HUES48 (cell line): Measurements from ENCODE around the gene EIF5A.

Experiments used
- H3K27ac ChIP-seq: one replicate; pipeline ENCODE4 v1.7.0; 2013; ENCODE audit warnings: low read depth, low read length, inconsistent platforms
- H3K27me3 ChIP-seq: 2 replicates; pipeline ENCODE4 v1.6.1; 2013; ENCODE audit warnings: mild to moderate bottlenecking, low read length; ENCODE audit not compliant: control insufficient read depth, insufficient read depth
- H3K36me3 ChIP-seq: 2 replicates; pipeline ENCODE4 v1.6.1; 2013; ENCODE audit warnings: low read length; ENCODE audit not compliant: control insufficient read depth, insufficient read depth
- H3K4me1 ChIP-seq: 2 replicates; pipeline ENCODE4 v1.6.1; 2013; ENCODE audit warnings: mild to moderate bottlenecking, low read length; ENCODE audit not compliant: control insufficient read depth, insufficient read depth
- H3K4me3 ChIP-seq: 2 replicates; pipeline ENCODE4 v1.5.1; 2013; ENCODE audit warnings: mild to moderate bottlenecking, low read depth, low read length
- H3K9ac ChIP-seq: 2 replicates; pipeline ENCODE4 v1.6.1; 2013; ENCODE audit warnings: mild to moderate bottlenecking, low read depth, low read length, moderate library complexity
- H3K9me3 ChIP-seq: 2 replicates; pipeline ENCODE4 v1.6.1; 2013; ENCODE audit warnings: low read length; ENCODE audit not compliant: control insufficient read depth, insufficient read depth

The EIF5A gene

DNA sequence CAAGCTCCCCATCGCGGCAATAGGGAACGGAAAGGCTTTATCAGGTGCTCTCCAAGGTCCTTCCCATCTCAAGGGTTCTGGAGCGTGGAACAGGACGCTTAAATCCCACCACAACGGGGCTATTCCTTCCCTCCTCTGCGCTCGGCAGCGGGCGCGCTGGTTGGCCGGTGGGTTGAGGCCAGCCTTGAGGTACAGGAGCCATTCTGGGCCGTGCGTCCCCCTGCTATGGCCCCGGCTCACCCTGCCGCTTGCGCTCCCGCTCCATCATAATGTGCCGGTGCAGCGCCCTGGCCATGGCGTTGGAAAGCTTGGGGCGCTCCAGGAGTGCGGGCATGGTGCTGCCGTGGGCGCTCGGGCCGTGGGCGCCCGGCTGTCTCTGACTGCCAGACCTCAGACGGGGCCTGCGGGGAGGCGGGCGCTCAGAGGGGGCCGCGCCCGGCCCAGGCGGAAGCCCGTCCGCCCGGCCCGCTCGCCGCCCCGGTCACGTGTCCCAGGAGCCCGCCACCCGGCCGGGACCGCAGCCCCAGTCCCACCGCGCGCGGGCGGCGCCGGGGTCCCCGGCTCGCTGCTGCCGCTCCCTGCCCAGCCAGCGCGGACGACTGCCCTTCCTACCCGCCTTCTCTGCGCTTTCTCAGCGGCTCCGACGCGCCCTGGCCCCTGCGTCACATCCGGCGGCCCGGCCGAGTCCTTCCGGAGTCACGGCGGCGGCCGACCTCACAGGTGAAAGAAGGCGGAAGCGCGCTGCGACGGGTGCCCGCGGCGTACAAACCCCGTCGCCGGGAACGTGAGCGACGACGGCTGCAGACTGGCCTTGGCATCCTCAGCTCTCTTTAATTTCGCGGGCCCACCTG, 7.5 kb downstream of the EIF5A start, which contains the start of gene GPS2:
Gene GPS2, minus strand, starts transcription at position 642 of the 851 bp plus-strand sequence. Its CDS starts 308 bp downstream, at position 334.
- Histone ChIP-seq H3K9ac (peak within 1 kb of the TSS; percentile 66), H3K9me3 (no peaks in the 10 kb centered on the region), H3K27me3 (no peaks in the 10 kb centered on the region), H3K36me3 (peaks cover 73% of the 10 kb centered on the region), H3K27ac (peak within 1 kb of the TSS; percentile 93), H3K4me3 (peak within 1 kb of the TSS; percentile 80), H3K4me1 (peaks cover 6% of the 10 kb centered on the region; the same call in 1 of the 2 replicates)

GRCh38 chr17:7315570-7316235, 8.3 kb downstream of the EIF5A start:
- peaks cover 73% of the 10 kb centered on the region for H3K36me3 ChIP-seq
- H3K27ac ChIP-seq = peak overlapping the region; percentile 93
- H3K4me1 ChIP-seq = 0 out of 2 replicates have a peak, but pooled peaks cover 4% of the 10 kb centered on the region
- H3K9me3 ChIP-seq = no peaks in the 10 kb centered on the region
- peak overlapping the region; percentile 80 for H3K4me3 ChIP-seq
- peak overlapping the region; percentile 66; the same call in 1 of the 2 replicates for H3K9ac ChIP-seq
- H3K27me3 ChIP-seq = no peaks in the 10 kb centered on the region

DNA sequence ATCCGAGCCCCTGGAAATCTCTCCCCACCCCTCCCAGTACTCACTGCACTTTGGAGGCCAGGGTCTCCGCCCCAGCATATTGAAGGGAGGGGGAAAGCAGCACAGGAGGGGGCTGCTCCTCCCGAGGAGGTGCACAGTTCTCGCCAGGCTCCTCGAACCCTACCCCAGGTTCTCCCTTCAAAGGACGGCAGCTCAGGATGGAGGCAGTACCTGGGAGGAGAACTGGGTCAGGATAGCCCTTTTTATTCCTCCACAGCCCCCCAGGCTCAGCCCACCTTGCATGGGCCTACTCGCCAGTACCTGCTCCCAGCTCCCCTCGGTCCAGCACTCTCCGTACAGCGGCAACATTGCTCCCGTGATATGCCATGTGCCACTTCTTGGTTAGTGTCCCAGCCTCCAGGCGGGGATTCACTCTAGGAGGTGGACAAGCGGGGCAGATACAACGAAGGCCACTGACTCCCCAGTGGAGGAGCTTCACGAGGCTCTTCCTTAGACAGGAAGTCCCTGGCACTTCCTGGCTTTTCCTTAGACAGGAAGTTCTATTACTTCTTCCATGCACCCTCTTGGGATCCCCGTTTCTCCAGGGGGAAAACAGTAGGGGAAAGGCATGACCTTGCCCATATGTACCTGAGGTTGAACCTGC, 9.9 kb downstream of the EIF5A start:
- H3K4me3 ChIP-seq = no peak overlapping the region
- H3K9ac ChIP-seq = no peak overlapping the region
- no peak overlapping the region for H3K27ac ChIP-seq
- 0 out of 2 replicates have a peak, but pooled peaks cover 4% of the 10 kb centered on the region for H3K4me1 ChIP-seq
- H3K27me3 ChIP-seq = no peaks in the 10 kb centered on the region
- no peaks in the 10 kb centered on the region for H3K9me3 ChIP-seq
- peaks cover 74% of the 10 kb centered on the region for H3K36me3 ChIP-seq

GRCh38 chr17:7318121-7318860, 10.9 kb downstream of the EIF5A start:
- Histone ChIP-seq H3K27ac (no peak overlapping the region), H3K4me3 (no peak overlapping the region), H3K4me1 (0 out of 2 replicates have a peak, but pooled peaks cover 4% of the 10 kb centered on the region), H3K9me3 (no peaks in the 10 kb centered on the region), H3K27me3 (no peaks in the 10 kb centered on the region), H3K9ac (no peak overlapping the region), H3K36me3 (peaks cover 74% of the 10 kb centered on the region)

GRCh38 chr17:7321466-7321865, 14.0 kb downstream of the EIF5A start:
- H3K4me3 ChIP-seq = no peak overlapping the region
- H3K27ac ChIP-seq = no peak overlapping the region
- H3K36me3 ChIP-seq = peaks cover 87% of the 10 kb centered on the region
- H3K9me3 ChIP-seq = no peaks in the 10 kb centered on the region
- H3K4me1 ChIP-seq = no peaks in the 10 kb centered on the region
- H3K27me3 ChIP-seq = no peaks in the 10 kb centered on the region
- no peak overlapping the region for H3K9ac ChIP-seq

GRCh38 chr17:7322520-7323194, 15.2 kb downstream of the EIF5A start:
- no peaks in the 10 kb centered on the region for H3K4me1 ChIP-seq
- H3K27me3 ChIP-seq = no peaks in the 10 kb centered on the region
- no peak overlapping the region for H3K27ac ChIP-seq
- H3K4me3 ChIP-seq = no peak overlapping the region
- H3K9ac ChIP-seq = no peak overlapping the region
- peaks cover 83% of the 10 kb centered on the region for H3K36me3 ChIP-seq
- no peaks in the 10 kb centered on the region for H3K9me3 ChIP-seq

DNA sequence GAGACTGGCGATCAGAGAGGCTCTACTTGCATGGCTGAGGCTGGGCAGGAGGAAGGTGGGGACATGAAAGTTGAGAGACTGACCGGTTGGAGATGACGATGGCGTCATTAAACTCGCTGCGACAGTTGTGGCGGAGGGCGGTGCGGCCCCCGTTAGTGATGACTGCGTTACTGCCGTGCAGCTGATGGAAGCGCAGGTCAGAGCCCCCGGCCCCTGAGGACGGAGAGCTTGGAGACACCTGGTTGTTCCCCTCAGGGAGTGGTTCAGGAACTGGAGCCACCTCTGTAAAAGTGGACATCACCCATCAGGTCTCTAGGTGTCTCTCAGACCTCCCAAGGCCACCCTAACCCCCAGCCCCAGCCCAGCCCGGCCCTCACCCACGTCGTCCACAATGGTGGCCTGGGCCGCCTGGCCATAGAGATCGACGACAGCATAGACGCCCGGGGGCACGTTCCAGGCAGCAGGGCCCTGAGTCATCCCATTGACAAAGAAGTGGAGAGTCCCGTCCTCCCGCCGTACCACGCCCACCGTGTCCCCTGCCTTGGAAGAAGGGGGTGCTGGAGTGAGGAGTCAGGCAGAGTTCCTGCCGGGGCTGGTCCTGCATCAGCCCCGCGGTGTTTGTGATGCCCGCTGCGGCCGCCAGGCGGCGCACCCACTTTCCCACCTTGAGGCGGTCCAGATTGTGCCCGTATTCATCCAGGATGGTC, 16.5 kb downstream of the EIF5A start:
- no peak overlapping the region for H3K9ac ChIP-seq
- H3K27ac ChIP-seq = no peak overlapping the region
- peaks cover 71% of the 10 kb centered on the region for H3K36me3 ChIP-seq
- no peaks in the 10 kb centered on the region for H3K27me3 ChIP-seq
- 0 out of 2 replicates have a peak, but pooled peaks cover 4% of the 10 kb centered on the region for H3K4me1 ChIP-seq
- no peaks in the 10 kb centered on the region for H3K9me3 ChIP-seq
- H3K4me3 ChIP-seq = no peak overlapping the region

- H3K27me3 ChIP-seq = no peaks in the 10 kb centered on the region
- H3K36me3 ChIP-seq = peaks cover 68% of the 10 kb centered on the region
- H3K4me3 ChIP-seq = no peak overlapping the region
- H3K9me3 ChIP-seq = no peaks in the 10 kb centered on the region
- 0 out of 2 replicates have a peak, but pooled peaks cover 4% of the 10 kb centered on the region for H3K4me1 ChIP-seq
- H3K27ac ChIP-seq = no peak overlapping the region
- no peak overlapping the region for H3K9ac ChIP-seq
Observed at GRCh38 chr17:7324438-7324779, 17.0 kb downstream of the EIF5A start.

DNA sequence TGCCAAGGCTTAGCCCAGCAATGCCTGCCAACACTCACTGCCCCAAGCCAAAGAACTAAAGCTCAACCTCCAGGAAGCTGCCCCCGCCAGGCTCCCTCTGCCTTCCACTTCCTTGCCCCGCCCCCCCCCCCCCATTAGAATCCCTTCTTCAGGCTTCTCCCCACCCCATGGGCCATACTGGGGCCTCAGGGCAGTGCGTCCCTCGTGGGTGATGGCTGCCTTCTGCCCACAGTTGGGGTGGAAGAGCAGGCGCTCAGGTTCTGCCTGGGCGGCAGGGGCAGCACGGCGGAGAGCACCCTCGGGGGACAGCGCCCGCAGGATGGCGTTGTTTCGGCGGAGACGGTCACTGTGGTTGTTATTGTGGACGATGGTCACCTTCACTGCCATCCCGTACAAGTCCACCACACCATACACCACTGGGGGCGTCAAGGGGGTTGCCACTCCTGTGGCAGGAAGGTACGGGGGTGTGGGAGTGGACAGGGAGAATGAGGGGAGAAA, 17.7 kb downstream of the EIF5A start:
- no peak overlapping the region for H3K4me3 ChIP-seq
- H3K27ac ChIP-seq = no peak overlapping the region
- H3K4me1 ChIP-seq = 0 out of 2 replicates have a peak, but pooled peaks cover 4% of the 10 kb centered on the region
- H3K9me3 ChIP-seq = no peaks in the 10 kb centered on the region
- H3K27me3 ChIP-seq = no peaks in the 10 kb centered on the region
- H3K9ac ChIP-seq = no peak overlapping the region
- peaks cover 66% of the 10 kb centered on the region for H3K36me3 ChIP-seq
